ENCODE results near the gene C10orf143.
"Not testable (repeated sequence)": the region's sequence is repeated elsewhere in the genome, so short reads cannot be mapped to it uniquely, and the experiment has no call there.

Gene C10orf143
- 3.0 to 5.8 (median 4.6) reads per million in 3 experiments for total RNA-seq

DNA sequence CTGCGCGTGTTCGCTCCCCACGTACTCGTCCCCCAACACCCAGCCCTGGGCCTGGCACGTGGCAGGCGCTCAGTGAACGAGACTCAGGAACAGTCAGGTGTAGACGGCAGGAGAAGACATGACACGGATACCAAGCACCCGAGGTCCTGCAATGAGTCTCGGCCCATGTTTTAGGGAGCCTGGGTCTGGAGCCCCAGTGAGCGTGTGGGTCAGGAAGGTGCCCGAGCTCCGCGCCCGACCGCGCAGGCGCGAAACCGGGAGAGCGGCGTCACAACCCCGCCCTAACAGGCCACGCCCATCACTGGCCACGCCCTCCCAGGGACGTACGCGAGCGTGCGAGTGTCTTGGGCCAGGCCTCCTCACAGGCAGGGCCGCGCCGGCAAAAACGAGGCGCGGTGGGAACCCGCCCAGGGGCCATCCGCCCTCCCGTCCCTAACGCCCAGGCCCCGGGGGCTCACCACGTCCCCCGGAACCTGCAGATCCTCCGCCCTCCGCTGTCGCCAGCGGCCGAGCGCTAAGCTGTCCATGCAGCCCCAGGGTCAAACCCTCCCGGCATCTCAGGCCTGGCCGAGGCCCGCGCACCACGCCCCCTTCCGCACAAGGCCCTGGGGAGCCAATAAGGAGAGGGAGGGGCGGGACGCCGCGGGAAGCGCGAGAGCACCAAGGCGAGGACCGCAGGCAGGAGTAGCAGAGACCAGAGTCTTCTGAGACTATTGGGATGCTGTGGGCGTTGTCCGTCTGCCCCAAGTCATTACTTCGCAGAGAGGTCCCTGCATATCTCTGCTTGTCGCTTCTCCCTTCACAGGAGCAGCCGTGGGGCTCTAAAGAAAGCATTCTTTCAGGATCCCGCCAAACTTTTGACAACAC, at the start of gene C10orf143:
TSS of gene C10orf143 (minus strand) at position 585 of the 867 bp plus-strand sequence. CDS start at position 527, 58 bp downstream.
- DNase-seq, result peak; percentile 98

DNA sequence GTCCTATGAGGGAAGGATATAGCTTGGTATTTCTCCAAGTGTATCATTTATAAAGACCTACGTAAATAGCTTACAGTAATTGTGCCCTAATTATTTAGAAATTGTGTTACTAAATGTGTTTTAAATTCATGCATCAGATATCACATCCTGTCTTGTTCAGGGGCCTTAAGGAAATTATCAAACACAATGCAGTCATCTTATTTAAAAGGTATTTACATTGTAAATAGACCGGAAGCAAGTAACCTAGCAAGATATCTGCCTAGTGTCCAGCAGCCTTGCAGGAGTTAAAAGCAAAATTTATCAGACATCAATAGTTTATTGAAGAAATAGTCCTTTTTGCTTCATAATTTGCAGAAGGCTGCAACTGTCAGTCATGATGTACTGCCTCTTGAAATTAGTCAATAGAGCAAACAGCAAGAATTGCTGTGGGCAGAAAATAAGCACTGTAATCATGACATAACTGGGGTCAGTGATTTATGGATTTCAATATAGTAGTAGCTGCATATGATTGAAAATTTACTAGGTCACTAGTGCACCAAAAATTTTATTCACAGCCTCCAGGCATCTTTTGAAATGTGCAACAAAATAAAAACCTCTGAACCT, 48.7 kb upstream of the C10orf143 start:
- no peak for DNase-seq

DNA sequence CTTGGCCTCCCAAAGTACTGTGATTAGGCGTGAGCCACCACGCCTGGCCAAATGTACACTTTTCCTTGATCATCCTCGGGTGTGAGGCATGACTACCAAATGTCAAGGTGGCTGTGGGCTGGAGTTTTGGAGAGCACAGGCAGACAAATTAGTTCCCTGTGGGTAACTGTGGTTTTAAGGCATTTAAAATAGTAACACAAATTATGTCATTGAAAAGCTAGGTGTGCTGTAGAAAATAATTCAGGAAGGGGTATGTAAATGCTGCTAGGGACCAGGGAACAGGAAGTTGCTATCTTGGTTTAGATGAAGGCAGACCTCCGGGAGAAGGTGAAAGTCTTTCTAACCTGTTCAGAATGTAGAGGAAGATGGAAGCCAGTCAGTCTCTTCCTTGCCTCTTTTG, 35.4 kb upstream of the C10orf143 start:
- DNase-seq, result no peak

DNA sequence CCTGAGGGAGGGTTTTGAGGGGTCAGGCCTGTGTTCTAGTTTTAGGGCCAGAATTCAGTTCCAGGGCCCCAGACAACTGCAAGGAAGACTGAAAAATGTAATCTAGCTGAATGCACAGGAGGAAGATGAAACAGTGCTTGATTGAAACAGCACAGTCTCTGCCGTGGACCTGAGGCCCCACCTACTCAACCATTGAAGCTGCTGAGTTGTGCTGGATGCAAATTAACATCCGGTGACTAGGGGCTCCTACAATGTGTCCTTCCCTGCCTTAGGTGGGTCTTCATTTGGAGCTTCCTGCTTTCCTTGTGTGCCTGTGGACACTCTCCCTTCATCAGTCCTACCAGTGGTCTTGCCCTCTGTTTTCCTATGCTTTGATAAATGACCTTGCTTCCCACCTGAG, 31.2 kb upstream of the C10orf143 start:
- DNase-seq, result no peak

DNA sequence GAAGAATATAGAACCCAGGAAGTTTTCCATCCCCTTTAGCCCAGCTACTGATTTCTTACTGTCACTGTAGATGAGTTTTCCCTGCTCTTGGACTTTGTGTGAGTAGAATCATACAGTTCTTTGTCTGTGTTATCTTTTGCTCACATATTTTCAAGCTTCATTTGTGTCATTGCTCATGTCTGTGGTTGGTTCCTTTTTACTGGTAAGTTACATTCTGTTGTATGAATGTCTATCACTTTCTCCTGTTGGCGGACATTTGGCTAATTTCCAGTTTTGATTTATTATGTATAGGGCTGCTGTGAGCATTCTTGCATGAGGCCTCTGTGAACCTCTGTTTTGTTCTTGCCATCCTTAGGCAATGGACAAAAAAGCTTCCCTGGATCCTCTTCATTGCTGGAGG, 30.8 kb upstream of the C10orf143 start:
- DNase-seq, result no peak

DNA sequence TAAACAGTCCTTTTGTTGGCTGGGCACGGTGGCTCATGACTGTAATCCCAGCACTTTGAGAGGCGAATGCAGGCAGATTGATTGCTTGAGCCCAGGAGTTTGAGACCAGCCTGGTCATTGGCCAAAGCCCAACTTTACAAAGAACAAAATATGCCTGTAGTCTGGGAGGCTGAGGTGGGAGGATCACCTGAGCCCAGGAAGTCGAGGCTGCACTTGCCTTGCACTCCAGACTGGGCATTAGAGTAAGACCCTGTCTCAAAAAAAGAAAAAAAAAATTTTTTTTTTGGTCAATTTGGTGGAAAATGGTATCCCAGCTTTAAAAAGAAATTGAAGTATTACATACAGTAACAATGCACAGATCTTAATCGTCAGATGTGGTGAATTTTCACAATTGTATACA, 30.4 kb upstream of the C10orf143 start:
- DNase-seq, result no peak

DNA sequence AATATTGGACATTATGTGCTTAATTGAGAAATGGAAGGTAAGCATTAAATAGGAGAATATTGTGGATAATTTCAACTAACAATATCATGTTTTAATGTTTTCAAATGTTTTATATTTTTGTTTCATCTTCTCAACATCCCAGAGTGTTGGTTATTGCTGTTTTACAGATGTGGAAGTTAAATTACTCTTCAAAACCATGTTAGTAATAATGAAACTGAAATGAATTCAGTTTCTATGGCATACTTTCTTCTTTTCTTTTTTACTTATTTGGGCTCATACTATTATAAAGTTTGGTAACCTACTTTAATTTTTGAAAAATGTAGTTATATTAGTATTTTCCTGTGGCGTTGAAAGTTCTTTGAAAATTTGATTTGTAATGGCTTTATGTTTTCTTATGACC, 29.8 kb upstream of the C10orf143 start:
- no peak for DNase-seq

DNA sequence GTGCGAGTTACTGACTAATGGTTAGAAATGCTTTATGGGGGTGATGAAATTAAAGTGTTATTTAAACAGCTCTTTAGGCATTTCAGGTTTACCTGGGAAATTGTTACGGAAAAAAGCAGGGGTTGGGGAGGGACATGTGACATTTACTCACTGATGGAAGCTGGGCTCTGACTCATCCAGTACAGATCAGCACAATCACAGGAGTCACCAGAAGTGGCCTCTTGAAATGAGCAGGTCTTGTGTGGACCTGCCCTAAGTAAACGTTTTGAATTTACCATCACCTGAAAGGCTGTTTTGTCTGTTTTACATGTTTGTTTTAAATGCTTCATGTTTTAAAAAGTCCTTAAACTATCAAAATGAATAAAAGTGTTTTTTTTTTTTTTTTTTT, 27.8 kb upstream of the C10orf143 start:
- no peak for DNase-seq

DNA sequence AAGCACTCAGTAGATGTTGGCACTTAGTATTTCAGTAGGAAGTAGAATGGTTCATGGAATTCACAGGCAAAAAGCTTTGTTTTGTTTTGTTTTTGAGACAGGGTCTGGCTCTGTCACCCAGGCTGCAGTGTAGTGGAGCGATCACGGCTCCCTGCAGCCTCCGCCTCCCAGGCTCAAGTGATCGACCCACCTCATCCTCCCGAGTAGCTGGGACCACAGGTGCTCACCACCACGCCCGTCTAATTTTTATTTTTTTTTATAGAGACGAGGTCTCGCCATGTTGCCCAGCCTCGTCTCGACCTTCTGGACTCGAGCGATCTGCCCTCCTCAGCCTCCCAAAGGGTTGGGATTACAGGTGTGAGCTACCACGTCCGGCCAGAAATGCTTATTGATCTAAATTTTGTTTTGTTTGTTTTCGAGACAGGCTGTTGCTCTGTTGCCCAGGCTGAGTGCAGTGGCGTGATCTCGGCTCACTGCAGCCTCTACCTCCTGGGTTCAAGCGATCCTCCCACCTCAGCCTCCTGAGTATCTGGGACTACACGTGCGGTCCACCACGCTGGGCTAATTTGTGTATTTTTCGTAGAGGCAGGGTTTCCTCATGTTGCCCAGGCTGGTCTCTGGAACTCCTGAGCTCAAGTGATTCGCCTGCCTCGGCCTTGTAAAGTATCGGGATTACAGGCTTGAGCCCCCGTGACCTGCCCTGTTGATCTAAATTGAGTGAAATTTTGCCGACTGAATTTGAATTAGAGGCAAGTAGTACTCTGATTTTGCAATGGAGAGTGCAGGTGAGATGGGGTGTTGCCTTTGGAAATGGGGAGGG, 27.2 kb upstream of the C10orf143 start:
- DNase-seq, result no peak

DNA sequence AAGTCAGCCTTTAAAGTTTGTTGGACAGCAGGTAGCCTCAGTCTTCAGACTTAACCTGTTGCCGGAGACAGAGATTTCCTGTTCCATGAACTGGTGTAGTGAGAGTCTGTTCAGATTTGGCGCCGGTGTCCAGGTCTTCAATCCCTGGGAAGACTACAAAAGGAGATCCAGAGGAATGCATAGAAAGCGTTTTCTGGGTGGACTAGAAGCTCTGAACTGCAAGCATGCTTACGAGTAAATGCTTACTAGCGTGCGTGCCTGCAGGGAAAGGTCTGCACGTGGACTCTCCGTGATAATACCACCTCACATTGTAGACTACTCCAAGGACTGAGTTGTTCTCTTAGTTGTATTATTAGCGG, 26.4 kb upstream of the C10orf143 start:
- DNase-seq, result no peak

DNA sequence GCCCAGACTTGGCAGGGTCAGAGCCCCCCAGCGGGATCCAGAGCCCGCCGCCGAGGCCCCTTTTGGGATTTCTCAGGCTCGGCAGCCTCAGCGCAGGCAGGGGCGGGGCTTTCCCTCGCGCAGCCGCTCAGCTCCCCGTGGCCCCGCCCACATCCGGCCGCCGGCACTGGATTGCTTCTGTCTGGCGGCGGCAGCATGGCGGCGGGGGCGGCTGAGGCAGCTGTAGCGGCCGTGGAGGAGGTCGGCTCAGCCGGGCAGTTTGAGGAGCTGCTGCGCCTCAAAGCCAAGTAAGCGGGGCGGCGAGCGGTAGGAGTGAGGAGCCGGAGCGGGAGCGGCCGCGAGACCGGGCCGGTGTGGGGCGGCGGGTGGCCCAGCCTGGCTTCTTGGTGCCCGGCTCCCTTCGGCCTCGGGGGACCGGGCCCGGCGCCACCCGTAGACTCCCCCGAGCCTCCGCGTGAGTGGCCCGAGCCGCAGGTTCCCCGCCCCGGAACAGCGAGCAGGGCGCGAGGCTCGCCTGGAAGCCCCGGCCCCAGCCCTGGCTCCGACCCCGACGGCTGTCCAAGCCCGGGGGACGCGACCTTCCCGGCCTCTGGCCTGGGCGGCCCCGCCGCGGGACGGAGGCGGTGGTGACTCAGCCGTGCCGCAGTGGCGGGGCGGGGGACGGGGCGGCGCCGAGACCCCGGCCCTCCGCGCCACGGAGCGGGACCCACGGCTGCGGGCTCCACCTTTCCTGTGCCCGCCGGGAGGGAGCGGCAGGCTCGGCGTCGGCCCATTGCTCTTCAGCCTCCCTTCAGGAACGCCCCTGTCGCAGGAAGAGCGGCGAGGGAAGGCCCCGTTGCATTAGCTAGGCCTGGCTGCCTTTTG, 25.8 kb upstream of the C10orf143 start, which contains the start of gene GLRX3:
TSS of gene GLRX3 (plus strand) at position 166 of the 864 bp plus-strand sequence. CDS start at position 196, 30 bp downstream.
- DNase-seq, result peak; percentile 84

DNA sequence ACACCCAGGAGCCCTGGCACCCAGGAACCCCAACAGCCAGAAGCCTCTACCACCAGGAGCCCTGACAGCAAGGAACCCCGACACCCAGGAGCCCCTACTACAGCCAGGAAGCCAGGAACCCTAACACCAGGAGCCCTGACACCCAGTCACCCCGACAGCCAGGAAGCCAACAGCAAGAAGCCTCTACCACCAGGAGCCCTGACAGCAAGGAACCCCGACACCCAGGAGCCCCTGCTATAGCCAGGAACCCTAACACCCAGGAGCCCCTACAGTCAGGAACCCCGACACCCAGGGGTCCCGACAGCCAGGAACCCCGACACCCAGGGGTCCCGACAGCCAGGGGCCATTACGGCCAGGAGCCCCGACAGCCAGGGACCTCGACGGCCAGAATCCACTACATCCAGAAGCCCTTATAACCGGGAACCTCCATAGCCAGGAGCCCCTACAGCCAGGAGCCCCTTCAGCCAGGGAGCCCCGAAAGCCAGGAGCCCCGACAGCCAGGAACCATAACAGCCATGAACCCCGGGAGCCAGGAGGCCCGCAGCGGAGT, 25.1 kb upstream of the C10orf143 start:
- no peak for DNase-seq

DNA sequence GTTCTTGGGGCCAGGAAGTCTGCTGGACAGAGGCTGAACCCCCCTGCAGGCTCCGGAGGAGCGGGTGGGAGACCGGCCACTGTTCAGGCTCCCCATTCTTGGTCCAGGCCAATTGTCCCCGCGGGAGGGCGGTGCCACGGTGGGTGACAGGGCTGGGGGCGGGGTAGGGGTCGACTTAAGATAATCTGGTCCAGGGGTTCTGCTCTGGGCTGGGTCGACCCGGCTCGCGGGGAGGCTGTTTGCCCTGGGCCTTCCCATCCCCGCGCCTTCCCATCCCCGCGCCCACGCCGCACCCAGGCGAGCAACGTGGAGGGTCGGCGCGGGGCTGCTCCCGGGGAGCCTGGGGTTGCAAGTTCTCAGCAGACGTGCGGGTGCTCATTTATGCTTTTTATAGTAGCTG, 18.3 kb upstream of the C10orf143 start:
- DNase-seq, result no peak

DNA sequence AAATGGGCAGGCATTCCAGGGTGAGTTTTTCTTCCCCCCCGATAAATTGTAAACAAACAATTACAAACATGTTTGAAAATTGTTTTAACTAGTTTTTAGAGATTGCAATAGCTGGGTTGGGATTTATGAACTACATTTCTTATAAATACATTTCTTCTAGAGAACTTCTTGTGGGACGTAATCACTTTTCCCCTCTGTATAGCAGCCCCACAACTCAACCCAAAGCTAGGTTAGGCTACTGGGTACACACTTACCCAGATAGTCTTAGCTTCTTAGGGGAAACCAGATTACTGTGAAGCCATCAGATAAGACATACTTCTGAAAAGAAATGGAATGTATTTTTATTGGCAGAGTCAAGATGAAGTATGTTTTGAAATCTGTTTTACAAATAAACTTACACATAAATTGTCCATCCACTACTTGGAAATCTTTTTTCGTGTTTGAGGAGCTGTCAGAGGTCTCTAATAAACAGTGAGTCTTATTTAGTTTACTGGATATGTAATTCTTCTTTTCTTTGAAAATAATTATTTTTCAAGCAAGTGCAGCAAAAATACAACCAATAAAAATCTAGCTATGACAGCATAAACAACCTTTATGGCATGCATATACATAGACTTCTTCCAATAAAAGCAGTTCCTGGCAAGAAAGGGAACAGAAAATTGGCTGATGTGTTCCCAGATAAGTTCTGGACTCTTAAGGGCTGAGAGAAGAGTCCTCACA, 17.6 kb upstream of the C10orf143 start:
- DNase-seq, result no peak

DNA sequence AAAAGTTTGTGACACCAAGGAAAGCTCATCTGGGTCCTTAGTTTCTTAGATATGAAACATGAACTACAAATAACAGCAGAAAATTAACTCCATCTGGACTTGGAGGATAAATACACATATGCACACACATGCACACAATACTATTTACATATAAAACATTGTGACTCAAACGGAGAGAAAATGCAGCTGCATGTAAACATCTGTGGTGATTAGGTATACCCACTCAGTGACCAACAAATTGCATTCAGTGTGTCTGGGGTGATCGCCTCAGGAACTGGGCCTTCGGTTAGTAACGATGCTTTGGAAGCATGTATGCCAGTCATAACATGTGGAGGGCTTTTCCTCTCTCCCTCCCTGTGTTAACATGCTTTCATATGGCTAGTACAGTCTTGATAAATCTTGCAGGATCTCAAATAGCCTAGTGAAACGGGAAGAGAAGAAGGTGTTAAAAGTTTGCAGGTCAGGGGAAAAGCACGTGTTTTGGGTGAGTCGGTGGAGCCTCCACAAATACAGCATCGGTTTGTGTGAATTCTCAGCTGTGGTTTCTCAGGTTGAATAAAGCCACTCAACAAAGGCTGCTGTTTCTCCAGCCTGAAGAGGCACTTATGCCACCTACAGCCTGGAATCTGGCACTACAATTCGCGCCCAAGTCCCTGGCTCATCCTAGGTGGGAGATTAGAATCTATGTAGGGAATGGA, 16.9 kb upstream of the C10orf143 start:
- peak; percentile 44 for DNase-seq

DNA sequence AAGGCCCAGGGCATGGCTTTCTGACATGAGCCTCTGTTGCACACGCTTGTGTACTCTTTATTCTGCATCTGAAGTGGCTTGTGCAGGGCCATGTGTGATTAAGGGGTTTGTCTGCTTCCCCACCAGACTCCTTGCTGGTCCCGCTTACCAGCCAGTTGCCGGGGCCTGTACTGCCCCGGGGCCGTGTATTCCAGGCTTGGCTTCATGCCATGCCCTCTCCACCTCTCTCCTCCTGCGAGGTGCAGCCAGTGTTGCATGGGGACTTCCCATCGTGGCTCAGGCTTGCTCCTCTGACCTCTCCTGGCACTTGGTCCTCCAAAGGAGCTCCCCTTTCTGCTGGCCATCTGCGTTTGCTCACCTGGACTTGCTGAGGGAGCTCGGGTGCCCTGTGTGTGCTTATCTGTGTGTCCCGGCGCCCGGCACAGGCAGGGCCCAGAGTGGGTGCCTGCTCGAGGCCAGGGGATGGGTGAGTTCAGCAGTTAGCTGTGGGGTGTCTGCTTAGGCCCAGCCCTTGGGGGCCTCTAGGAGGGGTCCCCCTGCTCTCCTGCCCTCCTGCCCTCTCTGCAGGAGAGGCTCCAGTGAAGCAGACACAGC, 11.0 kb upstream of the C10orf143 start:
- no peak for DNase-seq

DNA sequence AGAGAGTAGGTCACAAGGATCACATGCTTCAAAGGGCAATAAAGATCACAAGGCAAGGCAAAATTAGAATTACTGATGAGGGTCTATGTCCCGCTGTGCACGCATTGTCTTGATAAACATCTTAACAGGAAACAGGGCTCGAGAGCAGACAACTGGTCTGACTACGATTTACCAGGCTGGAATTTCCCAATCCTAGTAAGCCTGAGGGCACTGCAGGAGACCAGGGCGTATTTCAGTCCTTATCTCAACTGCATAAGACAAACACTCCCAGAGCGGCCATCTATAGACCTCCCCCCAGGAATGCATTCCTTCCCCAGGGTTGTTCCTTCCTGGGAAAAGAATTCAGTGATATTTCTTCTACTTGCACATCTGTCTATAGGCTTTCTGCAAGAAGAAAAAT, 6.9 kb upstream of the C10orf143 start:
- not testable (repeated sequence) for DNase-seq

DNA sequence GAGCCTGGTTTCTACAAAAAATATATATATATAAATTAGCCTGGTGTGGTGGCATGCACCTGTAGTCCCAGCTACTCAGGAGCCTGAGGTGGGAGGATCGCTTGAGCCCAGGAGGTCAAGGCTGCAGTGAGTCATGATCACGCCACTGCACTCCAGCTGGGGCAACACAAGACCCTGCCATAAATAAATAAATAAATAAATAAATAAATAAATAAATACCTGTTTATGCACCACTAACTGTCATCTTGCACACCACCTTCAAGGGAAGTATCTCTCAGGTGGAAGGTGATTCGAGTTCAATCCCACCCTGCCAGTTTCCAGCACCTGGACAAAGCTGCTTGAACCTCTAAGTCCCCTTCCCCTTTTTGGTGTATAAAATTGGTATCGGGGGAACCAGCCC, 6.3 kb upstream of the C10orf143 start:
- not testable (repeated sequence) for DNase-seq

DNA sequence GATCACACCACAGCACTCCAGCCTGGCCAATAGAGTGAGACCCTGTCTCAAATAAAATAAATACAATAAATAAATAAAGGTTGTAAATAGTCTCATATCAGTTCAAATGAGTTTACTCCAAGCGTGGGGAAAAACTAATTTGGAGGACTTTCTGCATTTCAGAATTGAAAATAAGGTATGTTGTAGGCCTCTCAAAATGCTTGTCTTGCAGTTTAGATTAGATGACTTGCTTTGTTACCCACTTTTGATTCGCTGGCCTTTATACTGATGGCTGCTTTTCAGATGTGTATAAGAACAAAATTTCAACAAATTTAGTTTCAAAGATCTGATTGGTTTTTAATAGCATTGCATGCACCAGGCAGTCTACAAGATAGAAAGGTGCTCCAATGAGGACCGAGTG, 2.2 kb upstream of the C10orf143 start:
- no peak for DNase-seq

DNA sequence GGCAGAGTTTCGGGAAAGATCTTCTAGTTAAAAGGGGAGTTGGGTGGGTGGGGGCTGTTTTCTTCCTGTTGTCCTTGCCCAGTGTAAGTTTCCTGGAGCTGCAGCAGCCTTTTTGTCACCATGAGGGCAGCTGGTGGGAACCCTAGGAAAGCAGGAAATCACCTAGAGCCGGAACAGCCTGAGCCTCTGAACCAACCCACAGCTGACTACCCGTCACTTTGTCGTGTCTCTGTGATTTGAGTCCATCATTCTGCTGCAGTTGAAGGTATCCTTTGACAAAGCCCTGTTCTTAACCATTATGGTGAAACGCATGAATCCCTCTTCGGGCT, 1.2 kb upstream of the C10orf143 start:
- DNase-seq, result no peak

Data from central memory CD4-positive, alpha-beta T cell (primary cell).